ENCODE measurements around the gene FOSL2.

GRCh38 chr2:28411956-28412609, 19.4 kb downstream of the FOSL2 start:
- TF ChIP-seq EZH2phosphoT487 (IDR thresholded peaks at IDR 0.05; ENCODE audit: borderline replicate concordance, low read length): no peak
- TF ChIP-seq, protein P1, sequence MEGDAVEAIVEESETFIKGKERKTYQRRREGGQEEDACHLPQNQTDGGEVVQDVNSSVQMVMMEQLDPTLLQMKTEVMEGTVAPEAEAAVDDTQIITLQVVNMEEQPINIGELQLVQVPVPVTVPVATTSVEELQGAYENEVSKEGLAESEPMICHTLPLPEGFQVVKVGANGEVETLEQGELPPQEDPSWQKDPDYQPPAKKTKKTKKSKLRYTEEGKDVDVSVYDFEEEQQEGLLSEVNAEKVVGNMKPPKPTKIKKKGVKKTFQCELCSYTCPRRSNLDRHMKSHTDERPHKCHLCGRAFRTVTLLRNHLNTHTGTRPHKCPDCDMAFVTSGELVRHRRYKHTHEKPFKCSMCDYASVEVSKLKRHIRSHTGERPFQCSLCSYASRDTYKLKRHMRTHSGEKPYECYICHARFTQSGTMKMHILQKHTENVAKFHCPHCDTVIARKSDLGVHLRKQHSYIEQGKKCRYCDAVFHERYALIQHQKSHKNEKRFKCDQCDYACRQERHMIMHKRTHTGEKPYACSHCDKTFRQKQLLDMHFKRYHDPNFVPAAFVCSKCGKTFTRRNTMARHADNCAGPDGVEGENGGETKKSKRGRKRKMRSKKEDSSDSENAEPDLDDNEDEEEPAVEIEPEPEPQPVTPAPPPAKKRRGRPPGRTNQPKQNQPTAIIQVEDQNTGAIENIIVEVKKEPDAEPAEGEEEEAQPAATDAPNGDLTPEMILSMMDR (conservative IDR thresholded peaks at IDR 0.05; ENCODE audit: low read depth, low read length): no peak

All from PC-3 (cell line).